Brain microvascular endothelial cell (primary cell): Measurements from ENCODE around the gene LTBP1.
"Not testable (repeated sequence)": the region's sequence is repeated elsewhere in the genome, so short reads cannot be mapped to it uniquely, and the experiment has no call there.

Experiments
- DNase-seq: peaks from one replicate; pipeline ENCODE4 v3.0.0-alpha.2; 2020
- H3K27ac ChIP-seq: fragments of 250-450 bp; sonication (Bioruptor Pico); 2 replicates; pipeline ENCODE4 v1.5.1; 2020; ENCODE audit warnings: mild to moderate bottlenecking, moderate library complexity
- H3K27me3 ChIP-seq: fragments of 250-450 bp; sonication (Bioruptor Pico); replicated peaks from 2 replicates; pipeline ENCODE4 v1.5.1; 2020; ENCODE audit warnings: mild to moderate bottlenecking
- H3K36me3 ChIP-seq: fragments of 250-450 bp; sonication (Bioruptor Pico); replicated peaks from 2 replicates; pipeline ENCODE4 v1.5.1; 2020; ENCODE audit warnings: mild to moderate bottlenecking
- H3K4me3 ChIP-seq: 2 replicates; pipeline ENCODE4 v1.5.1; 2011; ENCODE audit warnings: low read depth, mild to moderate bottlenecking, control low read depth, low read length, moderate library complexity
- CTCF ChIP-seq: IDR thresholded peaks from 2 replicates; pipeline ENCODE4 v1.5.1; 2011; ENCODE audit warnings: low read depth, mild to moderate bottlenecking, moderate library complexity, low read length, control low read depth, inconsistent platforms; ENCODE audit errors: missing control alignments
- in situ Hi-C: cut with HindIII; loops from 2 replicates; pipeline ENCODE4 v1.10.0; 2017; ENCODE audit warnings: low sequenced_read_pairs, low pct_ligation_motif_present

Gene LTBP1

GRCh38 chr2:33052361-33052735 is 105.6 kb downstream of the LTBP1 start:
- Histone ChIP-seq H3K27ac (no peak overlapping the region), H3K27me3 (no peaks in the 10 kb centered on the region), H3K4me3 (no peak overlapping the region), H3K36me3 (no peaks in the 10 kb centered on the region)
- DNase-seq, result no peak
- no peak for TF ChIP-seq CTCF
- in situ Hi-C loops, result no loop called here

- H3K27me3 ChIP-seq, H3K27ac ChIP-seq, H3K36me3 ChIP-seq, H3K4me3 ChIP-seq, DNase-seq, in situ Hi-C loops: not testable (repeated sequence)
Observed at GRCh38 chr2:33052795-33053194, 106.0 kb downstream of the LTBP1 start.

GRCh38 chr2:33056170-33056569 is 109.4 kb downstream of the LTBP1 start:
- no peak for DNase-seq
- Histone ChIP-seq H3K36me3 (no peaks in the 10 kb centered on the region), H3K27me3 (no peaks in the 10 kb centered on the region), H3K27ac (no peak overlapping the region), H3K4me3 (no peak overlapping the region)
- TF ChIP-seq CTCF, result no peak
- in situ Hi-C loops, result no loop called here

- H3K27ac ChIP-seq, H3K27me3 ChIP-seq, in situ Hi-C loops, DNase-seq, H3K36me3 ChIP-seq, H3K4me3 ChIP-seq: not testable (repeated sequence)
Observed at GRCh38 chr2:33057307-33058028, 110.7 kb downstream of the LTBP1 start.

- Histone ChIP-seq H3K27ac (no peak overlapping the region), H3K36me3 (no peaks in the 10 kb centered on the region), H3K27me3 (no peaks in the 10 kb centered on the region), H3K4me3 (no peak overlapping the region)
- no peak for DNase-seq
- TF ChIP-seq CTCF, result no peak
- in situ Hi-C loops, result no loop called here
Observed at GRCh38 chr2:33058716-33059470, 112.1 kb downstream of the LTBP1 start.

GRCh38 chr2:33059471-33060156 is 112.9 kb downstream of the LTBP1 start:
- TF ChIP-seq CTCF, result no peak
- no peak overlapping the region for H3K4me3 ChIP-seq
- no peak for DNase-seq
- H3K36me3 ChIP-seq, result no peaks in the 10 kb centered on the region
- in situ Hi-C loops, result no loop called here
- no peaks in the 10 kb centered on the region for H3K27me3 ChIP-seq
- peak overlapping the region; percentile 11 for H3K27ac ChIP-seq
